Measurements from ENCODE around the gene MND1.

DNA sequence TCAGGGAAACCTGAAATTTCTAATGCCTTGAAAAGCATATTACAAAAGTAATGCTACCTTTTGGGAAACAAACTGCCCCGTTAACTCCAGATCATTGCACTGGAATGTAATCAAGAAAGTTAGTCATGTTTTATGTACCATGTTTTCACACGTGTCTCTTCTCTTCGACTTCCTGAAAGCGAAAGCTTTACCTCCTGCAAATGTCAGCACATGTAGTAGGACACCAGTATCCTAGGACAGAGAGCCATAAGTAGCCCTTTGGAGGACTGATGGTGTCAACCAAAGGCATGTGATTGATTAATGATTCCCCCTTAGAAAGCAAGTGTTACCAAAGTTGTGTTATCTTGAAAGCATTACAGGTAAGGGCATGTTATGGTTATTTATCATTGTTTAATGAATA is 8.8 kb upstream of the MND1 start:
- TF ChIP-seq POLR2A (IDR thresholded peaks at IDR 0.05; ENCODE audit: control extremely low read depth in 1 of 2, low read depth in 2 of 2, low read length in 2 of 2) (no peak), ZNF274 (IDR thresholded peaks at IDR 0.05; ENCODE audit: borderline replicate concordance, extremely low read depth, low read length) (no peak)

All from H1 (cell line).